HCEC 1CT (cell line): ENCODE data around the gene ZNF664.

ENCODE experiments used
- DNase-seq: peaks from one replicate; pipeline ENCODE4 v3.0.0-alpha.2; 2017

ZNF664 gene

GRCh38 chr12:123991372-123991951 lies 18.4 kb downstream of the ZNF664 start:
- no peak for DNase-seq

- no peak for DNase-seq
Measured at GRCh38 chr12:123992118-123992825, 19.3 kb downstream of the ZNF664 start.

- peak; percentile 76 for DNase-seq
Measured at GRCh38 chr12:123995023-123995748, 22.2 kb downstream of the ZNF664 start.

GRCh38 chr12:123996581-123996980 lies 23.6 kb downstream of the ZNF664 start:
- DNase-seq = no peak

- DNase-seq = no peak
Measured at GRCh38 chr12:123997033-123997822, 24.2 kb downstream of the ZNF664 start.

GRCh38 chr12:123997908-123998307 lies 24.9 kb downstream of the ZNF664 start:
- DNase-seq = no peak

GRCh38 chr12:123998344-123998990 lies 25.5 kb downstream of the ZNF664 start:
- DNase-seq = no peak

GRCh38 chr12:123998991-123999359 lies 26.0 kb downstream of the ZNF664 start:
- DNase-seq = peak; percentile 44

- no peak for DNase-seq
Measured at GRCh38 chr12:124000111-124000510, 27.1 kb downstream of the ZNF664 start.

GRCh38 chr12:124001343-124001742 lies 28.3 kb downstream of the ZNF664 start:
- DNase-seq = no peak

- DNase-seq = no peak
Measured at GRCh38 chr12:124002021-124002644, 29.1 kb downstream of the ZNF664 start.

GRCh38 chr12:124002654-124003053 lies 29.6 kb downstream of the ZNF664 start:
- DNase-seq = no peak

GRCh38 chr12:124004233-124004875 lies 31.3 kb downstream of the ZNF664 start:
- no peak for DNase-seq

- no peak for DNase-seq
Measured at GRCh38 chr12:124006085-124006845, 33.2 kb downstream of the ZNF664 start.

GRCh38 chr12:124006846-124007713 lies 34.1 kb downstream of the ZNF664 start:
- DNase-seq = no peak

- DNase-seq = peak; percentile 25
Measured at GRCh38 chr12:124007826-124008570, 35.0 kb downstream of the ZNF664 start.

GRCh38 chr12:124008595-124008994 lies 35.6 kb downstream of the ZNF664 start:
- no peak for DNase-seq

- no peak for DNase-seq
Measured at GRCh38 chr12:124009781-124010180, 36.8 kb downstream of the ZNF664 start.

- DNase-seq = no peak
Measured at GRCh38 chr12:124010687-124011086, 37.7 kb downstream of the ZNF664 start.
